GM19468 (cell line): ENCODE data around the gene LGMN.

Source experiments
- ATAC-seq: cut with Tn5 transposase; IDR thresholded peaks from one replicate; pipeline ENCODE4 v1.9.1; 2021; ENCODE audit warnings: mild to moderate bottlenecking, moderate library complexity, moderate number of reproducible peaks; ENCODE audit not compliant: unreplicated experiment; ENCODE audit errors: extremely low read depth

Gene LGMN

DNA sequence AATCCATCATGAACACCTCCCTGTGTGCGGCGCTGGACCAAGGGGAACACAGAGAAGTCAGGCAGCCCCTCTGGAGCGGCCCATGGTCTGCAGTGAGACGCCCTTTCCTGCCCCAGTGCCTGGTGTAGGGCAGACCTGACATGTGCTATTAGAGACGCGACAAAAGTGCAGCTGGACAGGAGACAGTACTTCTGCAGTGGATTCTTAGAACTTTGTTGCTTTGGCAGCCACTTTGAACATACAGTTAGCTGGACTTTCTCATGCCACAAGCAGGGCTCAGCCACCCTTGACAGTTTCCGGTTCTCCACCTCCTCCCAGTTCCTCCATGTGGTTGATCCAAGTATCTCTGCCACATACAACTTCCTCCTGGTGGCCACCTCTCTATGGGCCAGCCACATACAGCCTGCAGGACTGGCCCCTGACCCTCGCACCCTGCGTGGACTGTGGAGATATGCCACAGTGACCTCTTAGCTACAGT is 45.9 kb downstream of the LGMN start:
- ATAC-seq = no peak

GRCh38 chr14:92701826-92702225 is 46.6 kb downstream of the LGMN start:
- ATAC-seq = no peak

- ATAC-seq = no peak
Observed at GRCh38 chr14:92698393-92698792, 50.0 kb downstream of the LGMN start.

DNA sequence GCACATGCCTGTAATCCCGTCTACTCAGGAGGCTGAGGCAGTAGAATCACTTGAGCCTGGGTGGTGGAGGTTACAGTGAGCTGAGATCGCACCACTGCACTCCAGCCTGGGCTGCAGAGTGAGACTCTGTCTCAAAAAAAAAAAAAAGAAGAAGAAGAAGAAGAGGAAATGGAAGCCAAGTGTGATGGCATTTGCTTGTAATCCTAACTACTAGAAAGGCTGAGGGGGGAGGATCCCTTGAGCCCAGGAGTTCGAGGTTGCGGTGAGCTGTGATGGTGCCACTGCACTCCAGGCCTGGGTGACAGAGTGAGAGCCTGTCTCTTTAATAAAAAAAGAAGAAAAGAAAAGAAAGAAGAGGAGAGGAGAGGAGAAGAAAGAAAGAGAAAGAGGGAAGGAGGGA is 52.1 kb downstream of the LGMN start:
- ATAC-seq = no peak

- no peak for ATAC-seq
Observed at GRCh38 chr14:92695562-92695961, 52.9 kb downstream of the LGMN start.

- ATAC-seq = no peak
Observed at GRCh38 chr14:92694807-92695206, 53.6 kb downstream of the LGMN start.

- ATAC-seq = no peak
Observed at GRCh38 chr14:92693998-92694795, 54.2 kb downstream of the LGMN start.

DNA sequence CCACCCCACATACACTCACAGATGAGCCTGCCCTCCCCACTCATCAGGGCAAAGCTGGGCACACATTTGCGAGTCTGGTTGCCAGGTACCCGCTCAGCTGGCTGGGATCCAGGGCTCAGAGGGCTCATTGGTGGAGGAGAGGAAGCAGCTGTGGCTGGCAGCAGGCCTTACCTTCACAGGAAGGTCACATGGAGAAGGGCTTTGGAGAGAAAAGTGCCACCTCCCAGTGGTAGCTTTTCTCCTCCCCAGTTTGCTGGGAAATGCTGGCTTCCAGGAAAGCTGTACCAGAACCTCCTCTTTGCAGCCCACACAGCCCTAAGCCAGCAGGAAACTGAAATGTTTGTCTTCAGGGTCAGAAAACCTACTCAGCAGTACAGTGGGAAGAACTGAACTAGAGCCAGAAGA is 55.6 kb downstream of the LGMN start:
- ATAC-seq = no peak

DNA sequence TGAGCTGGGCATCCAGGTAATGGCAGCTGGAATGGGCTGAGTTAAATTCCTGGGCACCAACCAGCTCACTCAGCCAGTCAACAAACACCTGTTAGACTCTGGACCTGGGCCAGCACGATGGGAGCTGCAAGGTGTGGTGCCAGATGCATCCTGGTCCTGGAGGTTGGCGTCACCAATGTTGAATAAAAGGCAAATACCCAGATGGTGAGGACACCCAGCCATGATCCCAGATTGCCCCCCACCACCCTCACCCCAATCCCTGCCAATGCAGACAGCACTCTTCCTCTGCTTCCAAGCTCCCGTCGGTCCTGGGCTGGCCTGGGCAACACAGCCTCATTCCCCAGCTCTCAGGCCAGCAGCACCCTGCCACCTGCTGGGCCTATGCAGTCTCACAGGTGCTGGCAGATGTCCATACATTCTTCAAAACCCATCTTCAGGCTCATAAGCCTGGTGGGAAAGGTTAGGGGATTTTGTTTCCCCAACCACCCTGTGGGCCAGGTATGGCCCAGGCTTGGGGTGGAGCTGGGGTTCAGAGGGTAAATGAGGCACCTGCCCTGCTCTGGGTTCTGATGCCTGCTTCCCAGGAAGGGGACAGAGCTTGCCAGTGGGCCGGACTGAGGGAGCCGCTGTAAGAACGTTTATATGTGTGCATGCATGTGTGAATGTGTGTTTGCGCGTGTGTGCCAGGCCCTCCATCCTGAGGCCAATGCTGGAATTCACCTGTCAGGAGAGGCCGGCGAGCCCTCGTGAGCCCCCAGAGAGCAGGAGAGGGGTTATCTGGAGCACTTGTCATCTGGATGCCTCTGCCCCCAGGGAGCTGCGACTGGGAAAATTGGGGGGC is 58.0 kb downstream of the LGMN start:
- no peak for ATAC-seq

- ATAC-seq = no peak
Observed at GRCh38 chr14:92688434-92689375, 59.7 kb downstream of the LGMN start.

- ATAC-seq = no peak
Observed at GRCh38 chr14:92687681-92688433, 60.6 kb downstream of the LGMN start.

GRCh38 chr14:92686900-92687427 is 61.5 kb downstream of the LGMN start:
- no peak for ATAC-seq

GRCh38 chr14:92686411-92686899 is 62.0 kb downstream of the LGMN start:
- ATAC-seq = no peak

GRCh38 chr14:92685784-92686355 is 62.6 kb downstream of the LGMN start:
- no peak for ATAC-seq

DNA sequence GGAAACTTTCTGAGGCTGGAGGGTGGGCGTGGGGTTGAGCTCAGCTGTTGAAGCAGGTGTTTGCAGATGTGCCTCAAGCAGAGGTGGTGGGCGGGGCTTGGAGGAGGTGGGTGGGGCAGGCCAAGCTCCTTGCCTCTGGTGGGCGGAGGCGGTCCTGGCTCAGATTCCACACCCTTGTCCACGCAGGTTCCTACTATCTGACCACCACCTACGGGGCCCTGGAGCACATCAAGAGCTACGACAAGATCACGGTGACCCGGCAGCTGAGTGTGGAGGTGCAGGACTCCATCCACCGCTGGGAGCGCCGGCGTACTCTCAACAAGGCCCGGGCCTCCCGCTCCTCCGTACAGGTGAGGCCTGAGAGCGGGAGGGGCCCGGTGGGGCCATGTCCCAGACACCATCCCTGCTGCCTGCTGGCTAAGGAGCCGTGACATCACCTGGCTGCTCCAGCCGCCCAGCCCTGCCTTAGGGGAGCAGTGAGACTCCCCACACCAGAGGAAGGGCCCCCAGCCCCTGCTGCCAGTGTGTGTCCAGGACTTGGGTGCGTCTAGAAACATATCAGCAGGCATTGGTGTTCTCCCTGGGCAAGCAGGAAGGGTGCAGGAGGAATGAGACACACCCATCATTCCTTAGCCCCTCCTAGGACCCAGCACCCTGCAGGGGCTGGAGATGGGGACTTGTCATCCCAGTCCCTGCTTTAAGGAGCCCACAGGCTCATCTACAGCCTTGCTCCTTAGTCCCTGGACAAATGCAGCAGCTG is 63.4 kb downstream of the LGMN start:
- no peak for ATAC-seq

GRCh38 chr14:92683041-92683440 is 65.4 kb downstream of the LGMN start:
- ATAC-seq = no peak

- no peak for ATAC-seq
Observed at GRCh38 chr14:92680781-92681650, 67.4 kb downstream of the LGMN start.
